ENCODE measurements around the gene SLC8A3.
A peak's percentile ranks its signal among the peaks of the same experiment; 100 is the strongest.

SLC8A3 gene

DNA sequence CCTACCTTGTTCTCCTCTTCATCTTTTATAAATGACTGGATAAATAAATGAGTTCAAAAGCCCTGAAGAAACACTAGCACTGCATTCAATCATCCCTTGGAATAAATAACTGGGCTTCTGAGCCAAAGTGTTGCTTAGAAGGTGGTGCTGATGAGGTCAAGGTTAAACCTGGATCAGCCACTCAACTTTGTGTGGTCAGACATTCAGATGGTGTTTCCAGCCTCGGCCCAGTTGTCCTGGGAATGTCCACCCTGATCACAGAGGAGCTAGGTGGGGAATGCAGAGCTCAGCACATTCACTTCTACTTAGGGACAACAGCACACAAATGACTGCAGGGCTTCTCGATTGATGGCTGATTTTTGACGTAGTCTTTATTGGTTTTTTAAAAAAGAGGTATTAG lies 88.7 kb downstream of the SLC8A3 start:
- DNase-seq (ENCODE audit: low read depth), result no peak
- H3K4me3 ChIP-seq (ENCODE audit: low read length), result no peak overlapping the region
- TF ChIP-seq, protein P1, sequence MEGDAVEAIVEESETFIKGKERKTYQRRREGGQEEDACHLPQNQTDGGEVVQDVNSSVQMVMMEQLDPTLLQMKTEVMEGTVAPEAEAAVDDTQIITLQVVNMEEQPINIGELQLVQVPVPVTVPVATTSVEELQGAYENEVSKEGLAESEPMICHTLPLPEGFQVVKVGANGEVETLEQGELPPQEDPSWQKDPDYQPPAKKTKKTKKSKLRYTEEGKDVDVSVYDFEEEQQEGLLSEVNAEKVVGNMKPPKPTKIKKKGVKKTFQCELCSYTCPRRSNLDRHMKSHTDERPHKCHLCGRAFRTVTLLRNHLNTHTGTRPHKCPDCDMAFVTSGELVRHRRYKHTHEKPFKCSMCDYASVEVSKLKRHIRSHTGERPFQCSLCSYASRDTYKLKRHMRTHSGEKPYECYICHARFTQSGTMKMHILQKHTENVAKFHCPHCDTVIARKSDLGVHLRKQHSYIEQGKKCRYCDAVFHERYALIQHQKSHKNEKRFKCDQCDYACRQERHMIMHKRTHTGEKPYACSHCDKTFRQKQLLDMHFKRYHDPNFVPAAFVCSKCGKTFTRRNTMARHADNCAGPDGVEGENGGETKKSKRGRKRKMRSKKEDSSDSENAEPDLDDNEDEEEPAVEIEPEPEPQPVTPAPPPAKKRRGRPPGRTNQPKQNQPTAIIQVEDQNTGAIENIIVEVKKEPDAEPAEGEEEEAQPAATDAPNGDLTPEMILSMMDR (conservative IDR thresholded peaks at IDR 0.05; ENCODE audit: low read depth, low read length), result no peak

DNA sequence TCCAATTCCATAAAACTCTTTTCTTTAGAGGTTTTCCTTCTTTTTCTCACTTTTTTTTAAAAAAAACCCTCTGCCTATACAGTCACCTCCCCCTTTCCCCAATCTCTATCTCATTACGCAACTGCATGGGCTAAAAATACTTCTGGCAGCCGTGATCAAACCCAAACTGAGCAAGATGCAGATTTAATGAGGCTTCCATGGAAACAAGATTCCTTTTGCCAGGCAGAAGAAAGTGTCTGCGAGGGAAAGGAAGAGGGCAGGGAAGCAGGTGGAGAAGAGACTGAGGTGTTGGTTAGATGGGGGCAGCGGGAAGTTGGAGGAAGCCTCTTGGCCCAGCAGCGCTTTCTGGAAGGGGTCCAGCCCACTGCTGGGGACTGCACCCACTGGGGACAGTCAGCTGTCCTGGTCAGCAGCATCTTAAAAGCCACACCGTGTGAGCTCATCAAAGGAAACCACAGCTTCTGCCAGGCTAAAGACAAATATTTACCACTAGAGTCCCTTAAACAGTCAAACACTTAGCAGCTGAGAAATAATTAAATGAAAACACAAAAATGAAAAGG lies 90.4 kb downstream of the SLC8A3 start:
- no peak for DNase-seq (ENCODE audit: low read depth)
- TF ChIP-seq, protein P1 (conservative IDR thresholded peaks at IDR 0.05; ENCODE audit: low read depth, low read length), result no peak

GRCh38 chr14:70097576-70098249 lies 91.0 kb downstream of the SLC8A3 start:
- TF ChIP-seq, protein P1 (conservative IDR thresholded peaks at IDR 0.05; ENCODE audit: low read depth, low read length), result no peak
- no peak overlapping the region for H3K4me3 ChIP-seq (ENCODE audit: low read length)
- no peak for DNase-seq (ENCODE audit: low read depth)

More for the DNA sequence above, 90.4 kb downstream of the SLC8A3 start:
- no peak overlapping the region for H3K4me3 ChIP-seq (ENCODE audit: low read length)

GRCh38 chr14:70096866-70097265 lies 91.9 kb downstream of the SLC8A3 start:
- no peak overlapping the region for H3K4me3 ChIP-seq (ENCODE audit: low read length)
- no peak for DNase-seq (ENCODE audit: low read depth)
- TF ChIP-seq, protein P1 (conservative IDR thresholded peaks at IDR 0.05; ENCODE audit: low read depth, low read length), result peak; percentile 35

- H3K4me3 ChIP-seq (ENCODE audit: low read length), result no peak overlapping the region
- DNase-seq (ENCODE audit: low read depth), result no peak
- TF ChIP-seq, protein P1 (conservative IDR thresholded peaks at IDR 0.05; ENCODE audit: low read depth, low read length), result no peak
Measured at GRCh38 chr14:70094631-70095030, 94.1 kb downstream of the SLC8A3 start.

DNA sequence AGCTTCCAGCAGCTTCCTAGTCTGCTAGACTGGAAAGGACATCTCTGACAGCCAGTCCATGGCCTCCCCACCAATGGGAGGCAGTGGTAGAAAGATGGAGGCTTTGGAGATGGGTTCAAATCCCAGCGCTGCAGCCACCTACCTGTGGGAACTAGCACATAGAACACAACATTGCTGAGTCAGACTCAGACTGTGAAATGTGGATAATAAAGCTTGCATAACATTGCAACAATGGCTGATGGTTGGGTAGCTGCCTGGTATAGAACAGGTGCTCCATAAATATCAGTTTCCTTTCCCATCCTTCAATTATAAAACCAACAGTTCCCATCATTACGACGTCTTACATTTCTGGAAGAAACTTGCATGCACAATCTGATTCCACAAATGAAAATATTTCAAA lies 94.6 kb downstream of the SLC8A3 start:
- TF ChIP-seq, protein P1 (conservative IDR thresholded peaks at IDR 0.05; ENCODE audit: low read depth, low read length), result no peak
- DNase-seq (ENCODE audit: low read depth), result no peak
- H3K4me3 ChIP-seq (ENCODE audit: low read length), result no peak overlapping the region

- DNase-seq (ENCODE audit: low read depth), result no peak
- TF ChIP-seq, protein P1 (conservative IDR thresholded peaks at IDR 0.05; ENCODE audit: low read depth, low read length), result no peak
- no peak overlapping the region for H3K4me3 ChIP-seq (ENCODE audit: low read length)
Measured at GRCh38 chr14:70093156-70093555, 95.6 kb downstream of the SLC8A3 start.

Measured in retinal pigment epithelial cell (primary cell).